NCI-H345 (cell line): Measurements from ENCODE around the gene JPH4.
"Not testable (repeated sequence)": the region's sequence is repeated elsewhere in the genome, so short reads cannot be mapped to it uniquely, and the experiment has no call there.

Experiments
- DNase-seq: peaks from one replicate; lab custom pipeline; 2025; lab: John Stamatoyannopoulos, UW

Gene JPH4

GRCh38 chr14:23547924-23548323 lies 30.7 kb downstream of the JPH4 start:
- DNase-seq, result no peak

GRCh38 chr14:23546450-23547035 lies 32.0 kb downstream of the JPH4 start:
- DNase-seq, result no peak

GRCh38 chr14:23545740-23546365 lies 32.7 kb downstream of the JPH4 start:
- no peak for DNase-seq

- no peak for DNase-seq
Observed at GRCh38 chr14:23544511-23545447, 33.8 kb downstream of the JPH4 start.

GRCh38 chr14:23543403-23543802 lies 35.2 kb downstream of the JPH4 start:
- DNase-seq, result no peak

DNA sequence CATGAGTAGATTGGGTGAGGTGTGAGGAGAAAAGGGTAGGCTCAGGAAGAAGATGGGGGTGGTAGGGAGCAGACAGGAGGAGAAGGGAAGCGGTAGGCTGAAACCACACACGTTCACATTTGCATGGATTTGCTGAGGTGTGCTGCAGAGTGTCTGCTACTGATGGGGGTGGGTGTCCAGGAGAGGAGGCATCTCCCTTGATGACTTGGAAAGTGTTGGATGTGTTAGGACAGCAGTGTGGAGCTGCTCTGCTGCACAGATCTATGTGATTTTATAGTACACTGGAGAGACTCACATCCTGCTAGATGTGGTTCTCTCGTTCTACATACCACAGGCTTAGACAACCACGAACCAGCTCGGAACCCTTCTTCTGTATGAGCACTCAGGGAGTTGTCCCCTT lies 36.3 kb downstream of the JPH4 start:
- DNase-seq, result no peak

- DNase-seq, result no peak
Observed at GRCh38 chr14:23540141-23540469, 38.5 kb downstream of the JPH4 start.

DNA sequence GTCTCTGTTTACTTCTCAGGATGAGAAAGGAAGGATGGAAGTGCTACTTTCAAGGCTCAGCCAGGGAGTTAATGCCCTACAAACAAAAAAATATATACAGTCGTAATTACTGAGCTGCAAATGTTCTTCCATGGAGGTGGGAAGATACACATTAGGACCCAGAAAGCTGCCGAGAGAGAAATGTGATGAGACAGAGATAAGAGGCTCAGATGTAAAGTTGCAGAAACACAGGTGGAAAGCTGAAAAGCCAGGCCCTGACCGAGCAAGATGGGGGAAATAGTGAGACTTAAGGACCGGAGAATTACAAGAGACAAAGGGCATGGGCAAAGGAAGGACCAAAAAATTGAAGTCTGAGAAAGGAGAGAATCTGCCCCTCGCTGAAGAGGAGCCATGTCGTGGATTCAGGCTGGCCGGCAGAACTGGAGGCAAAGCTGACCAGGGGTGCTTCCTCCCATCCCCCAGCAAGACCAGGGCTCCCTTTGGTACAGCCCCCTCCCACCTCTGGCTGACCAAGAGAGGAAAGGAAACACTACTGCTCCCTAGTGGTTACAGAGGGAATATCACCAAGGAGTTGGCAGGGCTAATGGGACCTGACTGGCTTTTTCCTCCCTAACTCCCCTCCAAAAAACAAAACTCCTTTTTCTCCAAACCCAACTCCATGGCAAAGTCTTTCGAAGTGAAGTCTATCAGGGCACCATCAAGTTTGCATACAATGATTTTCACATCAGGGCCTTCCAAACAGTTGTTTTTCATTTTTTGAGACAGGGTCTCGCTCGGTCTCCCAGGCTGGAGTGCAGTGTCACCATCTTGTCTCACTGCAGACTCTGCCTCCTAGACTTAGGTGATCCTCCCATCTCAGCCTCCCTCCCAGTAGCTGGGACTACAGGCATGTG lies 39.1 kb downstream of the JPH4 start:
- DNase-seq, result peak; percentile 52

GRCh38 chr14:23538785-23539184 lies 39.8 kb downstream of the JPH4 start:
- no peak for DNase-seq

DNA sequence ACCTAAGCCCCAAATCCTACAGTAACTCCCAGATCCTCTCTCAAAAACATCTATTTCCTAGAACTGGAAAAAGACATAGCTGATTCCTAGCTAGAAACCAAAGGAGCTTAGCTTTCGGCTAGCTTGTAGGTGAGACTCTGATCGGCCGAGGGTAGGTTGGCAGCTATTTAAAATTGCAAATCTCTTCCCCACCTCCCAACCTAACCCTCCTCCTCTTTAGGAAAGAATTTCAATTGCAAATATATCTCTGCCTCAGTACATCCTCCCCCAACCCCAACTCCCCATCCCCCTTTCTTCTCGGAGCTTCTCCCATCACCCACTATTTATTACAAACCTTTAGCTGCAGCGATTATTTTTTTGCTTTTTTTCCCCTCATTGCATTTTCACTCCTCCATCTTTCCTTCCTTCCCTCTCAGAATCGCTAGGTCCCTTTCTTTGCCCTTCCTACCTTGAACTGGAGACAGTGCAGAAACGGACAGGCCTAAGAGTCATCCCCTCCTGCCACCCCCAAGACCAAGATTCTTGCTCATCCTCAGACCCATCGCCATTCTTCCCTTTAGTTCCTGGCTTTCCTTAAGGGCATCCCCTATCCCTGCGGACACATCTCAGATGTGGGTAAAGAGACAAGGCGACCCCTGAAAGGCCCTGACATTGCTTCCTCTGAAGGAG lies 40.4 kb downstream of the JPH4 start:
- no peak for DNase-seq

GRCh38 chr14:23537351-23538049 lies 41.1 kb downstream of the JPH4 start:
- no peak for DNase-seq

DNA sequence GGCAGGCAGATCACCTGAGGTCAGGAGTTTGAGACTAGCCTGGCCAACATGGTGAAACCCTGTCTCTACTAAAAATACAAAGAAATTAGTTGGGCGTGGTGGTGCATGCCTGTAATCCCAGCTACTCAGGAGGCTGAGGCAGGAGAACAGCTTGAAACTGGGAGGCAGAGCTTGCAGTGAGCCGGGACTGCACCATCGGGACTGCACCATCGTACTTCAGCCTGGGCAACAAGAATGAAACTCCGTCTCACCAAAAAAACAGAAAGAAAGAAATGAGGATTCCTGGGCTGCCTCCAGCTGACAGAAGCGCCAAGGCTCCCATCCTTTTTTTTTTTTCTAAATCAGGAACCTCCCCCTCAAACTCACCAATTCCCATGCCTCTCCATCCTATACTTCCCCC lies 41.7 kb downstream of the JPH4 start:
- DNase-seq, result not testable (repeated sequence)

DNA sequence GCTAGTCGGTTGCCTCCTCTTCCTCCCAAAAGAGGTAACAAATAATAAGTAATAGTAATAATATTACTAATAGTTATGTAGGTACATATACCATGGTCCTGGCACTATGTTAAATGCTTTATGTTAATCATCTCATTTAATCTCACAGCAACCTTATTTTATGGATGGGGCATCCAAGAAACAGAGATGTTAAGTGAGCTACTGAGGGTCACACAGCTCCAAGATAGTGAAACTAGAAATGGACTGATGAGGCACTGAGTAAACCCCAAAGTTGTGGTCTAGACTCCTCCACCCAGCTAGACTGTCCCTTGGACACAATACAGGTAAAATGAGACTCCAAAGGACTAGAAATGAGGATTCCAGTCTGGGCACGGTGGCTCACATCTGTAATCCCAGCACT lies 42.1 kb downstream of the JPH4 start:
- DNase-seq, result no peak

- no peak for DNase-seq
Observed at GRCh38 chr14:23535943-23536342, 42.6 kb downstream of the JPH4 start.

- no peak for DNase-seq
Observed at GRCh38 chr14:23533652-23534435, 44.7 kb downstream of the JPH4 start.

GRCh38 chr14:23532658-23533057 lies 45.9 kb downstream of the JPH4 start:
- no peak for DNase-seq

- no peak for DNase-seq
Observed at GRCh38 chr14:23531391-23531790, 47.2 kb downstream of the JPH4 start.

DNA sequence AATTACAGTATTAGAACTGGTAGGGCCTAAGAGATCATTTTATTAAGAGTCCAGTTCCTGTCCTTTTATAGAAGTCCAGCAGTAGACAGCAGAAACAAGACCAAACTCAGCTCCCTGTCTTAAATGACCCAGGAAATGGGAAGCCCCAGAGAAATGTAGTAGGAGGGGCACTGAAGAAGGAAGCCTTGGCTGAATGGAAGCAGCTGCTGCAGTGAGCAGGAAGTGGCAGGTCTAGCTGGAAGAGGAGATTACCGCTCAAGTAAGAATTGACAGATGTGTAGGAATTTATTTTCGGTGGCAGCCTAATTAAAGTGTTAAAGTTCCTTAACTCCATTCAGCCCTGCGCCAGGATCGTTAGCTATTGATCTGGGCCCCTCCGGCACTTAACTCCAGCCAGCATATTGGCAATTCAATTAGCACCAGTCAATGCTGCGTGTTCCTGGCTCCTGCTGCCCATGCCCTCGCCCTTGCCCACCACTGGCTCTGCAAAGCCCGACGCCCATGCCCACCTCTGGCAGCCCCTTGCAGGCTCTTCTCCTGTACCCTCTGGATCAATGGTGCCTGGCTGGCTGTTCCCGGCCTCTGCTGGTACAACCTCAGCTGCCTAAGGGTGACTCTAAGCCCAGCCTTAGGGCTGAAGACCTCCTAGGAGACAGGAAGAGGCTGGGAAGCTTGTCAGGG lies 48.1 kb downstream of the JPH4 start:
- DNase-seq, result no peak

GRCh38 chr14:23529016-23529415 lies 49.6 kb downstream of the JPH4 start:
- no peak for DNase-seq

DNA sequence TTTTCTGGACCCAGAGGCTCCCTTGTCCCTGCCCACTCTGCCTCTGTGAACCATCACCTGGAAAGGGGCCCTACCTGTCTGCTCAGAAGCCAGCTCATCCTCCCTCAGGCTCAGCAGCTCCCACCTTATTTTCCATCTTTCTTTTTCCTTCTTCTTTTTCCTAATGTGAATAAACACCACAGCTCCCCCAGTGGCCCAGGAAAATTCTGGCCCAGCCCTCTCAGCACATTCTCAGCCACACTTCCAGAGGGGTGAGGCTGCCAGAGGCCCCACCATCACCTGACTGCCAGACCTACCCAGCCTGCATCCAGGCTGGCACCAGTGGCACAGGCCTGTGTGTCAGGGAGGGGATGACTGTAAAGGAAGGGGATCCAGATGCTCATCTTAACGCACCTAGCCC lies 50.0 kb downstream of the JPH4 start:
- DNase-seq, result no peak
